Fibroblast of the aortic adventitia (primary cell): ENCODE data around the gene IPO8. TPM values are rescaled to one million over a fixed set of nuclear protein-coding genes. Genes with fewer than 3 reads are reported as not detected.

ENCODE experiments used
- DNase-seq: peaks from one replicate; pipeline ENCODE4 v3.0.0-alpha.2; 2010; ENCODE audit warnings: low read depth
- H3K4me3 ChIP-seq: 2 replicates; pipeline ENCODE4 v1.5.1; 2011; ENCODE audit warnings: low read depth, mild to moderate bottlenecking, control low read depth, low read length, moderate library complexity
- total RNA-seq: library from RNA; depleted of rRNA; stranded (reverse); fragments of >200 nt; gene quantifications from 2 replicates; pipeline ENCODE4 v1.2.3, GENCODE V29; 2012; ENCODE audit warnings: low replicate concordance
- TF ChIP-seq, protein P1 (sequence below): IDR thresholded peaks from 2 replicates; pipeline ENCODE4 v1.5.1; 2011; ENCODE audit warnings: mild to moderate bottlenecking, low read length, control low read depth, inconsistent platforms; ENCODE audit not compliant: insufficient read depth

The IPO8 gene
- total RNA-seq, 1 donor, result 40.9 TPM

DNA sequence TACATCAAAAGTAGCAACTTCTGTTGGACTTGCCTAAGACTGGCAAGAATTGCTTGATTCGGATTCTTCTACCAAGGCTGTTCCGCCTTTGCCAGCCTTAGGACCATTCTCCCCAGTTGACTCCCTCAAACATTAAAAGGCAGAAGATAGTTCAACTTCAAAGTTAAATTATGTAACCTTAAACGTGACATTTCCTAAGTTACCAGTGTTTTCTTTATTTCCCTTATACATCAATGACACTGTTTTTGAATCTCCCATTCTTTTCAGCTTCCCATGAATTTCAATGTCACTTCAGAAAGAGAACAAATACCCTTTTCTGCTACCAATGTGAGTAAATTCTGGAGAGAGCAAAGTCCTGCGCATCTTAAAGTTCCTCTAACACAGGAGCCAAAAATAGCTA lies 33.9 kb upstream of the IPO8 start:
- TF ChIP-seq, protein P1, sequence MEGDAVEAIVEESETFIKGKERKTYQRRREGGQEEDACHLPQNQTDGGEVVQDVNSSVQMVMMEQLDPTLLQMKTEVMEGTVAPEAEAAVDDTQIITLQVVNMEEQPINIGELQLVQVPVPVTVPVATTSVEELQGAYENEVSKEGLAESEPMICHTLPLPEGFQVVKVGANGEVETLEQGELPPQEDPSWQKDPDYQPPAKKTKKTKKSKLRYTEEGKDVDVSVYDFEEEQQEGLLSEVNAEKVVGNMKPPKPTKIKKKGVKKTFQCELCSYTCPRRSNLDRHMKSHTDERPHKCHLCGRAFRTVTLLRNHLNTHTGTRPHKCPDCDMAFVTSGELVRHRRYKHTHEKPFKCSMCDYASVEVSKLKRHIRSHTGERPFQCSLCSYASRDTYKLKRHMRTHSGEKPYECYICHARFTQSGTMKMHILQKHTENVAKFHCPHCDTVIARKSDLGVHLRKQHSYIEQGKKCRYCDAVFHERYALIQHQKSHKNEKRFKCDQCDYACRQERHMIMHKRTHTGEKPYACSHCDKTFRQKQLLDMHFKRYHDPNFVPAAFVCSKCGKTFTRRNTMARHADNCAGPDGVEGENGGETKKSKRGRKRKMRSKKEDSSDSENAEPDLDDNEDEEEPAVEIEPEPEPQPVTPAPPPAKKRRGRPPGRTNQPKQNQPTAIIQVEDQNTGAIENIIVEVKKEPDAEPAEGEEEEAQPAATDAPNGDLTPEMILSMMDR, result no peak
- no peak for DNase-seq
- H3K4me3 ChIP-seq, result no peak overlapping the region

DNA sequence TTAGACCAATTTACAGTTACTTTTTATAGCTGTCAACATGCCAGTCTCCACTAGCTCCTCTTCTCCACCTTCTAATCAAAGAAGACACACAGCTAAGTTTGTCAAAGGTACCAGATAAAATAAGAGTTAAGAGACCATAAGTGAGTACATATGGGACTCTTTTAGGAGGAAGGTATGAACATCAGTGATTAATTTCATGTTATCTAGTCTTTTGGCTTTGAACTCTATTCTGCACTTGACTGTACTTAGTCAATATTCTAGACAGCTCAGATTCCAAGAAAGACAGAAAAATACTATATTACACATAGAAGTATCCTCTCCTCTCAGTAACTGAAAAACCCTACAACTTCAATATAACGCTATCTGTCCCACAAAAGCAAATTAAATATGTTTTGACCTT lies 31.0 kb upstream of the IPO8 start:
- TF ChIP-seq, protein P1, result no peak
- no peak overlapping the region for H3K4me3 ChIP-seq
- DNase-seq, result no peak

DNA sequence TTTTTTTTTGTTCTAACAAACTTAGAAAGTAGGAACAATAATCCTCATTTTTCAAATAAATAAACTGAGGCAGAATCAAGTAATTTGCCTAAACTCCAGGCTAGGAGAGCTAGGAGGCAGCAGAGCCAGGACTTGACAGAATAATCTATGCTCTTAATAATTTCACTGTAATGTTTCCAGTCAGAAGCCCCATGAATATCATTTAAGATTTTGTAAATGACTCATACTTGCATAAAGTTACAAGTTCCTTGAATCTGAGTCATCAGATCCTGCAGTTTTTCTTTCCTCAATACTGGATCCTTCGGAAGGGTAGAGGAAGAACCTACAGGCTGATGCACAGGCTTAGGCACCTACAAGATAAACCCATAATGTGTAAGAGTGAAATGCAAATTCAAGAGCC lies 30.1 kb upstream of the IPO8 start:
- H3K4me3 ChIP-seq, result no peak overlapping the region
- DNase-seq, result peak; percentile 88
- TF ChIP-seq, protein P1, result peak; percentile 34

DNA sequence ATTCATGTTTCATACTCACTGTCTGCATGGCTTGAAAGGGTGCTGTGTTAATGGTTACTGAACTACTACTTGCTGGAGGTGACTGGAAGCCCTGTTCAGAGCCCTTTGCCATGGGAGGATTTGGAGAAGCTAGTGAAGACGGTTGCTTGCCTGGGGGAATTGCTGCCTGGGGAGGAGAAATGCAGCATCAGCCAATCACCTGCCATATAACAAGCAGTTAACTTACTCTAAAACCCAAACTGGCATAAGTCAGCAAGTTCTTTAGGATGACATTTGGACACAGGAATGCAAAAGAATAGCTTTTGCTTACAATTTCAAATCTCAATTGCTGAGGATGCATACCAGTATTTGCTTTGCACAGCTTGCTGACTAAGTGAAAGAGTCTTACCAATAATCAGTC lies 23.4 kb upstream of the IPO8 start:
- H3K4me3 ChIP-seq, result no peak overlapping the region
- TF ChIP-seq, protein P1, result no peak
- DNase-seq, result peak; percentile 72

DNA sequence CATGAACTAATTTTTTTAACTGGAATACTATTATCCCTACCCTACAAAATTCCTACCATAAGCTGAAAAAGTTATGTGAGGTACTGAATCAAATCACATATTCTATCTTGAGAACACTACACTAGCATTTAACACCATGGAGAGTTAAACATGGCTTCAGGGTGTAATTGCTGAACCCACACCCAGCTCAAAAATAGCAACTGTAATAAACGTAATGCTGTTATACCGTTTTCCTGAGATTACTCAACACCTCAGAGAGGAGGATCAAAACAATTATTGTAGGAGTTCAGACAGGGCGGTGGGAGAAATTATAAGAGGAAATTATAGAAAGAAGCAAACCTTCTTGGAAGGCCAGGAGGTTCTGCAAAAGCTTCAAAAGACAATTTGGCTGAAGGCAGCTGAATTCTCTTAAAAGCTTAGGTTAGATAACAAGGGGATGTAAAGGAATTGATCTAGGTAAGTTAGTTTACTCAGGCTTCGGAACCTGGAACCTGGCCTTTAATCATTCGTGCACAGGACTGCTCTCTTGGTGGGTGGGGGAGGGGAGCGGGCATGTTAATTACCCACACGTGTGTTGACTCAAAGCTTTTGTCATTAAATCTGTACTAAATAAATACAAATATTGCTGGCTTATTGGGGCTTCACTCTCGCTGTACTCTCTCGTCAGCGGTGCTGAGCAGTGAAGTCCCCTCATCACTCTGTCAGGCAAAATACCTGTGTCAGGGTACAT lies 12.1 kb upstream of the IPO8 start:
- TF ChIP-seq, protein P1, result no peak
- H3K4me3 ChIP-seq, result no peak overlapping the region
- no peak for DNase-seq

DNA sequence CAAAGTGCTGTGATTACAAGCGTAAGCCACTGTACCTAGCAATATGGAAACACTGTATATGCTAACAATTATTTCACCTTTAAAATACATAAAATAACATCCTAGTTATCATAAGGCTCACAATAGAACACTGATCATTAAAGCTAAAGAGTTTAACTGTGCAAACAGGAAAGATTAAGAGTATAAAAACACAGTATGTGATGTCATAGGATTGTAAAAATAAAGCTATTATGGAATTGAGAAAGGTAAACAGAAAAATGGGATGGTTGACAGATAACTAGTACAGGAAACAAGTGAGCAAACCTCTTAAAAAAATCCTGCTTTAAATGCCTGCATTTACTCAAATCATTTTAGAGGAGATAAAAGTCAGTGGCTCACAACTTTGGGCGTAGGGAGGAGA lies 10.8 kb upstream of the IPO8 start:
- TF ChIP-seq, protein P1, result no peak
- no peak for DNase-seq
- no peak overlapping the region for H3K4me3 ChIP-seq

DNA sequence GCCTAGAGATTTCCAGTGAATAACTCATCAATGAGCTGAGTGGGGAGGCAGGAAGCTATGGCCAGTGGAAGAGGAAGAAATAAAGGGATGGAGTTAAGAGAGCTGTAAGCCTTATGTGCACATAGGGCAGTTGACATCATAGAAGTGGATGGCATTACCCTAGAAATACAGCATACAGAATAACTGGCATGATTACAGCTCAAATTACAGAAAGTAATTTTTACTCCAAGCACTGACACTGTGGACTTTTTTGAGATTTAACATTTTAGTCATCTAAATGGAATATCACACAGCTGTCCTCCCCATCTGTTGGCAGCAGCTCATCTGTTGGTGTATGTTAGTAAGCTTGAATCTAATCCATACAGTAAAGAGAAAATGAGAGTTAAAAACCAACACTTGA lies 5.4 kb upstream of the IPO8 start:
- DNase-seq, result no peak
- no peak overlapping the region for H3K4me3 ChIP-seq
- TF ChIP-seq, protein P1, result no peak
